Peyer's patch (tissue), 4 donors: Measurements from ENCODE around the gene MLXIP.

Experiments
- CTCF ChIP-seq, 6 experiments: fragments of 450-650 bp in 4 of 6; fragments of 200-600 bp in 2 of 6; sonication (generic) in 1 of 6; IDR thresholded peaks; one replicate each; pipeline ENCODE4 v1.5.1; 2017 to 2019; ENCODE audit warnings: antibody characterized with exemption in 6 of 6, mild to moderate bottlenecking in 3 of 6, moderate library complexity in 1 of 6
- POLR2A ChIP-seq, 2 donors: fragments of 450-650 bp; IDR thresholded peaks; one replicate each; pipeline ENCODE4 v1.5.1; 2017; ENCODE audit warnings: antibody characterized with exemption in 2 of 2, mild to moderate bottlenecking in 2 of 2, moderate library complexity in 2 of 2

- TF ChIP-seq CTCF (IDR thresholded peaks at IDR 0.05), result no peak
- no peak for TF ChIP-seq POLR2A (IDR thresholded peaks at IDR 0.05)
Measured at GRCh38 chr12:122189626-122190475, 111.3 kb downstream of the MLXIP start.
